ENCODE results near the gene VAPA. TPM values are rescaled to one million over a fixed set of nuclear protein-coding genes. Genes with fewer than 3 reads are reported as not detected.

The VAPA gene
- total RNA-seq, 2 experiments from 2014 or later = 139 to 176 TPM

DNA sequence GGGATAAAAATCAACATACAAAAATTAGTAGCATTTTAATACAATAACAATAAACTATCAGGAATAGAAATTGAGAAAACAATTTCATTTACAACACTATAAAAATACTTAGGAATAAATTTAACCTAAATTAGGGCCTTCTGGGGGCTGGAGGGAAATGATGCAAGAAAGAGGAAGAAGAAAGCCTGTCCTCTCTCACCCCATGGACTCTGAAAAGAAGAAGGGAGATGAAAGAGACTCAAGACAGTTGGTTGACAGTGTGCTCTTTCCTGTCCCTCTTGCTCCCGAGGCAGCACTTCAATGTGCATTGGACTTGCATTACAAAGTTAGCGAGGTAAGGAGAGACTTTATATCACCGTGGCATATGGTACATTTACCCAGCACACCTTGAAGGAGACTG is 88.5 kb downstream of the VAPA start:
- ChIA-PET CTCF (ENCODE audit: unreplicated experiment) (no interaction called here), POLR2A (no interaction called here)
- H2AFZ ChIP-seq (ENCODE audit: low read length) = no peak overlapping the region
- no peaks in the 10 kb centered on the region for H3K79me2 ChIP-seq (ENCODE audit: insufficient read depth, low read depth, low read length)
- BruUV-seq (replicated peaks) = no TSS peak
- no peak overlapping the region for H3K4me3 ChIP-seq (ENCODE audit: low read depth, low read length, poor library complexity, severe bottlenecking)
- no peak overlapping the region for H3K4me2 ChIP-seq (ENCODE audit: low read length)
- peaks cover 11% of the 10 kb centered on the region for H3K4me1 ChIP-seq (ENCODE audit: insufficient read depth, low read length, poor library complexity, severe bottlenecking)
- no peak for DNase-seq (ENCODE audit: low spot score)
- no peaks in the 10 kb centered on the region for H3K36me3 ChIP-seq (ENCODE audit: insufficient read depth, low read length)
- intact Hi-C loops (cut with micrococcal nuclease; ENCODE audit: unreplicated experiment) = no loop called here
- no peaks in the 10 kb centered on the region for H4K20me1 ChIP-seq (ENCODE audit: insufficient read depth, low read length)
- no peaks in the 10 kb centered on the region for H3K9me2 ChIP-seq (ENCODE audit: insufficient read depth, low read length)
- TF ChIP-seq, protein P1, sequence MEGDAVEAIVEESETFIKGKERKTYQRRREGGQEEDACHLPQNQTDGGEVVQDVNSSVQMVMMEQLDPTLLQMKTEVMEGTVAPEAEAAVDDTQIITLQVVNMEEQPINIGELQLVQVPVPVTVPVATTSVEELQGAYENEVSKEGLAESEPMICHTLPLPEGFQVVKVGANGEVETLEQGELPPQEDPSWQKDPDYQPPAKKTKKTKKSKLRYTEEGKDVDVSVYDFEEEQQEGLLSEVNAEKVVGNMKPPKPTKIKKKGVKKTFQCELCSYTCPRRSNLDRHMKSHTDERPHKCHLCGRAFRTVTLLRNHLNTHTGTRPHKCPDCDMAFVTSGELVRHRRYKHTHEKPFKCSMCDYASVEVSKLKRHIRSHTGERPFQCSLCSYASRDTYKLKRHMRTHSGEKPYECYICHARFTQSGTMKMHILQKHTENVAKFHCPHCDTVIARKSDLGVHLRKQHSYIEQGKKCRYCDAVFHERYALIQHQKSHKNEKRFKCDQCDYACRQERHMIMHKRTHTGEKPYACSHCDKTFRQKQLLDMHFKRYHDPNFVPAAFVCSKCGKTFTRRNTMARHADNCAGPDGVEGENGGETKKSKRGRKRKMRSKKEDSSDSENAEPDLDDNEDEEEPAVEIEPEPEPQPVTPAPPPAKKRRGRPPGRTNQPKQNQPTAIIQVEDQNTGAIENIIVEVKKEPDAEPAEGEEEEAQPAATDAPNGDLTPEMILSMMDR (conservative IDR thresholded peaks at IDR 0.05; ENCODE audit: low read length) = no peak
- no peak for TF ChIP-seq EZH2phosphoT487 (IDR thresholded peaks at IDR 0.05; ENCODE audit: borderline replicate concordance, low read depth, low read length)
- H3K9me3 ChIP-seq (ENCODE audit: low read length) = peaks cover 7% of the 10 kb centered on the region; the same call in 1 of the 2 replicates
- H3K27ac ChIP-seq (ENCODE audit: low read depth, low read length, poor library complexity, severe bottlenecking) = no peak overlapping the region

- peaks cover 11% of the 10 kb centered on the region for H3K4me1 ChIP-seq (ENCODE audit: insufficient read depth, low read length, poor library complexity, severe bottlenecking)
- CTCF ChIA-PET (ENCODE audit: unreplicated experiment) = no interaction called here
- no peaks in the 10 kb centered on the region for H3K9me2 ChIP-seq (ENCODE audit: insufficient read depth, low read length)
- no TSS peak for BruUV-seq (replicated peaks)
- no peak overlapping the region for H3K4me2 ChIP-seq (ENCODE audit: low read length)
- no peak overlapping the region for H3K27ac ChIP-seq (ENCODE audit: low read depth, low read length, poor library complexity, severe bottlenecking)
- peaks cover 6% of the 10 kb centered on the region; the same call in 1 of the 2 replicates for H3K9me3 ChIP-seq (ENCODE audit: low read length)
- H3K4me3 ChIP-seq (ENCODE audit: low read depth, low read length, poor library complexity, severe bottlenecking) = no peak overlapping the region
- H4K20me1 ChIP-seq (ENCODE audit: insufficient read depth, low read length) = no peaks in the 10 kb centered on the region
- DNase-seq (ENCODE audit: low spot score) = no peak
- TF ChIP-seq, protein P1 (conservative IDR thresholded peaks at IDR 0.05; ENCODE audit: low read length) = no peak
- no peaks in the 10 kb centered on the region for H3K79me2 ChIP-seq (ENCODE audit: insufficient read depth, low read depth, low read length)
- intact Hi-C loops (cut with micrococcal nuclease; ENCODE audit: unreplicated experiment) = no loop called here
- POLR2A ChIA-PET = no interaction called here
- H3K36me3 ChIP-seq (ENCODE audit: insufficient read depth, low read length) = no peaks in the 10 kb centered on the region
- no peak overlapping the region for H2AFZ ChIP-seq (ENCODE audit: low read length)
Observed at GRCh38 chr18:10003281-10003680, 89.5 kb downstream of the VAPA start.

DNA sequence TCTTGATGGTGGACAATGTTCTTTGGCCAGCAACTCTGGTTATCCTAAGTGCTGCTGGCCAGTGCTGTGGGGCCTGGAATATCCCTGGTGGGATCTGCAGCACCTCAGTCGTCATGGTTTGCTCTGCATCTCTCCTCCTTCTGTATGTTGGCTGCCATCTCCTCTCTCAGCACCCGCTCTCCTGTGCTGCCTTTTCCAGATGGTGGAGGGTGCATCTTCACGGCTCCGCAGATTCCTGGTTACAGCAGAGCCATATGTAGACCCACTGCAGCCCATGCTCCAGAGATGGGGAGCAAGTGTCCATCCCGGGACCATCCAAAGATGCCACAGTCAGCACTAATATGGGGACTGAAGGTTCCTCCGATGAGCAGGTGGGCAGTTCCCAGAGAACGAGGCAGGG is 90.0 kb downstream of the VAPA start:
- Histone ChIP-seq H3K9me2 (ENCODE audit: insufficient read depth, low read length) (no peaks in the 10 kb centered on the region), H3K4me3 (ENCODE audit: low read depth, low read length, poor library complexity, severe bottlenecking) (no peak overlapping the region), H2AFZ (ENCODE audit: low read length) (no peak overlapping the region), H3K79me2 (ENCODE audit: insufficient read depth, low read depth, low read length) (no peaks in the 10 kb centered on the region), H3K36me3 (ENCODE audit: insufficient read depth, low read length) (no peaks in the 10 kb centered on the region), H3K4me2 (ENCODE audit: low read length) (no peak overlapping the region), H3K9me3 (ENCODE audit: low read length) (peaks cover under 1% of the 10 kb centered on the region; the same call in 1 of the 2 replicates), H3K27ac (ENCODE audit: low read depth, low read length, poor library complexity, severe bottlenecking) (no peak overlapping the region), H4K20me1 (ENCODE audit: insufficient read depth, low read length) (no peaks in the 10 kb centered on the region), H3K4me1 (ENCODE audit: insufficient read depth, low read length, poor library complexity, severe bottlenecking) (peaks cover 11% of the 10 kb centered on the region)
- CTCF ChIA-PET (ENCODE audit: unreplicated experiment) = no interaction called here
- intact Hi-C loops (cut with micrococcal nuclease; ENCODE audit: unreplicated experiment) = no loop called here
- POLR2A ChIA-PET = no interaction called here
- TF ChIP-seq EZH2phosphoT487 (IDR thresholded peaks at IDR 0.05; ENCODE audit: borderline replicate concordance, low read depth, low read length) = no peak
- TF ChIP-seq, protein P1 (conservative IDR thresholded peaks at IDR 0.05; ENCODE audit: low read length) = no peak
- BruUV-seq (replicated peaks) = no TSS peak
- no peak for DNase-seq (ENCODE audit: low spot score)
